ENCODE measurements around the gene C1GALT1C1L.
A peak's percentile ranks its signal among the peaks of the same experiment; 100 is the strongest.
"Not testable (repeated sequence)": the region's sequence is repeated elsewhere in the genome, so short reads cannot be mapped to it uniquely, and the experiment has no call there.

C1GALT1C1L gene

GRCh38 chr2:43707255-43708015, 31.2 kb upstream of the C1GALT1C1L start:
- Histone ChIP-seq H3K9me3 (ENCODE audit: severe bottlenecking) (no peaks in the 10 kb centered on the region), H3K27me3 (ENCODE audit: insufficient read depth, low read depth, severe bottlenecking) (no peaks in the 10 kb centered on the region), H3K27ac (no peak overlapping the region), H3K36me3 (no peaks in the 10 kb centered on the region), H3K4me3 (ENCODE audit: low read depth, low read length) (no peak overlapping the region)
- TF ChIP-seq, protein P1, sequence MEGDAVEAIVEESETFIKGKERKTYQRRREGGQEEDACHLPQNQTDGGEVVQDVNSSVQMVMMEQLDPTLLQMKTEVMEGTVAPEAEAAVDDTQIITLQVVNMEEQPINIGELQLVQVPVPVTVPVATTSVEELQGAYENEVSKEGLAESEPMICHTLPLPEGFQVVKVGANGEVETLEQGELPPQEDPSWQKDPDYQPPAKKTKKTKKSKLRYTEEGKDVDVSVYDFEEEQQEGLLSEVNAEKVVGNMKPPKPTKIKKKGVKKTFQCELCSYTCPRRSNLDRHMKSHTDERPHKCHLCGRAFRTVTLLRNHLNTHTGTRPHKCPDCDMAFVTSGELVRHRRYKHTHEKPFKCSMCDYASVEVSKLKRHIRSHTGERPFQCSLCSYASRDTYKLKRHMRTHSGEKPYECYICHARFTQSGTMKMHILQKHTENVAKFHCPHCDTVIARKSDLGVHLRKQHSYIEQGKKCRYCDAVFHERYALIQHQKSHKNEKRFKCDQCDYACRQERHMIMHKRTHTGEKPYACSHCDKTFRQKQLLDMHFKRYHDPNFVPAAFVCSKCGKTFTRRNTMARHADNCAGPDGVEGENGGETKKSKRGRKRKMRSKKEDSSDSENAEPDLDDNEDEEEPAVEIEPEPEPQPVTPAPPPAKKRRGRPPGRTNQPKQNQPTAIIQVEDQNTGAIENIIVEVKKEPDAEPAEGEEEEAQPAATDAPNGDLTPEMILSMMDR (IDR thresholded peaks at IDR 0.05; ENCODE audit: low read depth, low read length): no peak
- no peak for DNase-seq

DNA sequence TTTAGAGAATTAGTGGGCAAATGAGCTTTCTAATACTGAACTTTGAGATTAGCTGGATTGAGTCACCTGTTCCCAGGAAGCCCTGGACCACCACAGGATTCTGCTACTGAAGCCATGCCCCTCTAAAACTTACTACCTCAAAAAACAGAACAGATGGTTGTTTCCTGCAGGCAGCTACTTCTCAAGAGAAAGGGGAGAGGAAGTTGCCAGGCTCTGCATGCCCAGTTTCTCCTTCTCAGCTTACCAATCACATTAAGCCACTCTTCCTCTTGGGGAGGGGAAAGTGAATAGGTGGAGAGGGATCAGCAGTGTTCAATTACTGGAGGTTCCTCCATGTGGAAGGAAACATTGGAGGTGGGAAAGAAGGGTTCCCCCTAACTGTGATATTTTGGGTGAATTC, 24.9 kb upstream of the C1GALT1C1L start:
- H3K9me3 ChIP-seq (ENCODE audit: severe bottlenecking): no peaks in the 10 kb centered on the region
- no peak overlapping the region for H3K4me3 ChIP-seq (ENCODE audit: low read depth, low read length)
- DNase-seq: peak; percentile 17
- no peaks in the 10 kb centered on the region for H3K27me3 ChIP-seq (ENCODE audit: insufficient read depth, low read depth, severe bottlenecking)
- no peaks in the 10 kb centered on the region for H3K36me3 ChIP-seq
- H3K27ac ChIP-seq: no peak overlapping the region
- TF ChIP-seq, protein P1 (IDR thresholded peaks at IDR 0.05; ENCODE audit: low read depth, low read length): no peak

- no peaks in the 10 kb centered on the region for H3K36me3 ChIP-seq
- no peak for DNase-seq
- H3K27me3 ChIP-seq (ENCODE audit: insufficient read depth, low read depth, severe bottlenecking): no peaks in the 10 kb centered on the region
- no peaks in the 10 kb centered on the region for H3K9me3 ChIP-seq (ENCODE audit: severe bottlenecking)
- TF ChIP-seq, protein P1 (IDR thresholded peaks at IDR 0.05; ENCODE audit: low read depth, low read length): no peak
- H3K27ac ChIP-seq: no peak overlapping the region
- H3K4me3 ChIP-seq (ENCODE audit: low read depth, low read length): no peak overlapping the region
Measured at GRCh38 chr2:43699761-43700160, 23.5 kb upstream of the C1GALT1C1L start.

DNA sequence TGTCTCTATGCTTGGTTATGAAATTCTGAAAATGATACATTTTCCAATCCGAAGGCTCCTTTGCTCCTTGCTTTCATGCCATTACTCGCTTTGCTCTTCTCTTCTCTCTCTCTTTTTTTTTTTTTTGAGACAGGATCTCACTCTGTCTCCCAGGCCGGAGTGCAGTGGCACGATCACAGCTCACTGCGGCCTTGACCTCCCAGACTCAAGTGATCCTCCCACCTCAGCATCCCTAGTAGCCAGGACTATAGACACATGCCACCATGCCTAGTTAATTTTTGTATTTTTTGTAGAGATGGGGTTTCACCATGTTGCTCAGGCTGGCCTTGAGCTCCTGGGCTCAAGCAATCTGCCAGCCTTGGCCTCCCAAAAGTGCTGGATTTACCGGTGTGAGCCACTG, 21.9 kb upstream of the C1GALT1C1L start:
- not testable (repeated sequence) for H3K36me3 ChIP-seq; DNase-seq; H3K4me3 ChIP-seq (ENCODE audit: low read depth, low read length); H3K9me3 ChIP-seq (ENCODE audit: severe bottlenecking); H3K27ac ChIP-seq; H3K27me3 ChIP-seq (ENCODE audit: insufficient read depth, low read depth, severe bottlenecking)

DNA sequence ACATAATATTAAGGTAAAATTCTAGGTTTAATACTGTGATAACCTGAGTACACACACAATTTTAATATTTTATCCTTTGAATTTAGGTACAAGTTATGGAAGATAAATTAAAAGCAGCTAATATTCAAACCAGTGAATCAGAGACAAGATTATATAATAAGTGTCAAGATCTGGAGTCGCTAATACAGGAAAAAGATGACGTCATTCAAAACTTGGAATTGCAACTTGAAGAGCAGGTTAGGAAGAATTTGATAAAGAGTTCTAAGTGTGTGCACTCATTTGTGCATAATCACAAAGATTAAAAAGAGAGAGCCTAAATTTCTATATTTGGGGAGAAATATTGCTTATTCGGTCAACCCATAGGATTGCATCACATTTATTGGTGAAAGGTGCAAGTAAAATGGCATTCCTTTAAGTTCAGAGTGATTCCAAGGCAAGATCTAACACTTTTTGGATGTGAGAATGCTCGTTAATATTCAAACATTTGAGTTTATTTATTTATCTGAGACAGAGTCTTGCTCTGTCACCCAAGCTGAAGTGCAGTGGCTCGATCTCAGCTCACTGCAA, 16.3 kb upstream of the C1GALT1C1L start:
- Histone ChIP-seq H3K4me3 (ENCODE audit: low read depth, low read length) (no peak overlapping the region), H3K36me3 (no peaks in the 10 kb centered on the region), H3K27ac (no peak overlapping the region), H3K27me3 (ENCODE audit: insufficient read depth, low read depth, severe bottlenecking) (no peaks in the 10 kb centered on the region), H3K9me3 (ENCODE audit: severe bottlenecking) (no peaks in the 10 kb centered on the region)
- TF ChIP-seq, protein P1 (IDR thresholded peaks at IDR 0.05; ENCODE audit: low read depth, low read length): no peak
- no peak for DNase-seq

DNA sequence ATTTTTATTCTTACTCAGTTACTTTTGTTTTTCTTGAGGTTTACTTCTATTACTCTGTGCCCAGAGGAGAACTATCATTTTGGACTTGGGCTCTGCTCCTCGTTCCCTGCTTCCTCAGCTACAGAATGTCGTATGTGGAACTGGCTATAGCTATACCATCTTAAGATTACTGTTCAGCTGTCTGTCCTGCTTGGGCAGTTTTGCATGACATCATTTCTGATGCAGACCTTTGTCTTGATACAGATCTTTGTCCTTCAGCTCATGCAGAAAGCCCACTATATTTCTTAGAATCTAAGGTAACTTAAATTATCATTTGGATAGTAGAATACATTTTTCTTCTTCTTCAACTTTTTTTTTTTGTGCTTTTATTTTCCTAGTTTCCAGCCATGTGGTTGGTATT, 13.8 kb upstream of the C1GALT1C1L start:
- H3K27ac ChIP-seq: no peak overlapping the region
- no peaks in the 10 kb centered on the region for H3K36me3 ChIP-seq
- no peak overlapping the region for H3K4me3 ChIP-seq (ENCODE audit: low read depth, low read length)
- H3K27me3 ChIP-seq (ENCODE audit: insufficient read depth, low read depth, severe bottlenecking): no peaks in the 10 kb centered on the region
- DNase-seq: no peak
- TF ChIP-seq, protein P1 (IDR thresholded peaks at IDR 0.05; ENCODE audit: low read depth, low read length): no peak
- H3K9me3 ChIP-seq (ENCODE audit: severe bottlenecking): no peaks in the 10 kb centered on the region

Data from WERI-Rb-1 (cell line).